H1 (cell line): ENCODE results near the gene EPHA1. TPM values are rescaled to one million over a fixed set of nuclear protein-coding genes. Genes with fewer than 3 reads are reported as not detected.

Experiments
- BCL11A ChIP-seq, 2 experiments: IDR thresholded peaks; one replicate each; pipeline ENCODE4 v1.6.1; 2011; ENCODE audit warnings: low read depth in 2 of 2, low read length in 2 of 2, mild to moderate bottlenecking in 2 of 2
- BRCA1 ChIP-seq: IDR thresholded peaks from 2 replicates; pipeline ENCODE4 v1.6.1; 2012; ENCODE audit warnings: low read depth, low read length, improper control_type of control experiment
- EGR1 ChIP-seq: IDR thresholded peaks from 2 replicates; pipeline ENCODE4 v1.6.1; 2011; ENCODE audit warnings: low read depth, low read length, borderline replicate concordance
- GABPA ChIP-seq: IDR thresholded peaks from 2 replicates; pipeline ENCODE4 v1.6.1; 2011; ENCODE audit warnings: mild to moderate bottlenecking, low read length, moderate library complexity, borderline replicate concordance; ENCODE audit not compliant: insufficient read depth
- GTF2F1 ChIP-seq: IDR thresholded peaks from 2 replicates; pipeline ENCODE4 v1.6.1; 2012; ENCODE audit warnings: low read depth, low read length, improper control_type of control experiment, borderline replicate concordance
- KDM1A ChIP-seq: fragments of 200-600, 300-600 bp; sonication (generic); IDR thresholded peaks from 2 replicates; pipeline ENCODE4 v1.7.1; 2016; ENCODE audit warnings: mild to moderate bottlenecking, low read length, borderline replicate concordance
- KDM4A ChIP-seq: IDR thresholded peaks from one replicate; pipeline ENCODE4 v1.7.1; 2012; ENCODE audit warnings: low read depth, mild to moderate bottlenecking, moderate library complexity, low read length, inconsistent platforms; ENCODE audit not compliant: severe bottlenecking
- SRF ChIP-seq: IDR thresholded peaks from 2 replicates; pipeline ENCODE4 v1.6.1; 2011; ENCODE audit warnings: mild to moderate bottlenecking, low read depth, low read length, moderate library complexity
- polyA plus RNA-seq, 7 experiments: library from polyadenylated mRNA; depleted of rRNA in 3 of 7; stranded (reverse) in 5 of 7; unstranded in 2 of 7; fragments of >200 nt in 5 of 7; fragments of 200-250 nt in 2 of 7; gene quantifications; 1 replicate in 5 of 7; 2 replicates in 1 of 7; 4 replicates in 1 of 7; pipeline versions ENCODE4 v1.2.1 to v1.2.3, GENCODE V29; 2011 to 2013; ENCODE audit warnings: missing spikeins in 2 of 7, mixed read lengths in 2 of 7
- total RNA-seq: library from RNA; stranded (reverse); fragmentation: NEBNext Ultra II Directional; extraction: Animal tissue kit (Norgen Biotek cat#: 25700); gene quantifications from 2 replicates; pipeline ENCODE4 v1.2.1, GENCODE V29; 2021
- TF ChIP-seq, protein P1 (sequence below): fragments of 300-600 bp; sonication (generic); IDR thresholded peaks from 2 replicates; pipeline ENCODE4 v1.7.1; 2012; ENCODE audit warnings: low read length, moderate library complexity, mild to moderate bottlenecking, inconsistent platforms; ENCODE audit not compliant: insufficient replicate concordance
- TF ChIP-seq, protein P2 (sequence below): IDR thresholded peaks from 2 replicates; pipeline ENCODE4 v1.6.1; 2012; ENCODE audit warnings: inconsistent platforms
- TF ChIP-seq, protein P3 (sequence below): IDR thresholded peaks from 2 replicates; pipeline ENCODE4 v1.6.1; 2012; ENCODE audit warnings: inconsistent platforms

EPHA1 gene
- total and polyA plus RNA-seq, 2 of the 8 experiments (the other 6 are each of a cell fraction or from before 2014, with no cell fraction given): 86.5 to 133 TPM

DNA sequence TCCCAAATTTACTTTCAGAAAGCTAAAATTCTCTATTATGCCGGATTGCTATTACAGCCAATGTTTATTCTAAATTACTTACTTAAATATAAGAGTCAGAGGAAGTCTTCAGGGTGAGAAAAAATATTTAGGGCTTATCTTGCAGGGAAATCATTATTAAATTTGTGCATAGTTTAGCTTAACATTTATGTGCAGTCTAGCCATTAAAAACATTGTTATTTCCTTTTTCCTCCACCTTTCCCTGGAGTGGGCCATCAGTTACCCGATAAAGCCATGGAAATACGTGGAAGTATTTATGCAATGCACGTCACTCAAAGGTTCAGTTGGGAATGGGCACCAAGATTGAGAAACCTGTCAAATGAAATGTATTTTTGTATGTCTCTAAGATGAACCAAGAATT is 25.1 kb upstream of the EPHA1 start (continued):
- TF ChIP-seq, protein P1, sequence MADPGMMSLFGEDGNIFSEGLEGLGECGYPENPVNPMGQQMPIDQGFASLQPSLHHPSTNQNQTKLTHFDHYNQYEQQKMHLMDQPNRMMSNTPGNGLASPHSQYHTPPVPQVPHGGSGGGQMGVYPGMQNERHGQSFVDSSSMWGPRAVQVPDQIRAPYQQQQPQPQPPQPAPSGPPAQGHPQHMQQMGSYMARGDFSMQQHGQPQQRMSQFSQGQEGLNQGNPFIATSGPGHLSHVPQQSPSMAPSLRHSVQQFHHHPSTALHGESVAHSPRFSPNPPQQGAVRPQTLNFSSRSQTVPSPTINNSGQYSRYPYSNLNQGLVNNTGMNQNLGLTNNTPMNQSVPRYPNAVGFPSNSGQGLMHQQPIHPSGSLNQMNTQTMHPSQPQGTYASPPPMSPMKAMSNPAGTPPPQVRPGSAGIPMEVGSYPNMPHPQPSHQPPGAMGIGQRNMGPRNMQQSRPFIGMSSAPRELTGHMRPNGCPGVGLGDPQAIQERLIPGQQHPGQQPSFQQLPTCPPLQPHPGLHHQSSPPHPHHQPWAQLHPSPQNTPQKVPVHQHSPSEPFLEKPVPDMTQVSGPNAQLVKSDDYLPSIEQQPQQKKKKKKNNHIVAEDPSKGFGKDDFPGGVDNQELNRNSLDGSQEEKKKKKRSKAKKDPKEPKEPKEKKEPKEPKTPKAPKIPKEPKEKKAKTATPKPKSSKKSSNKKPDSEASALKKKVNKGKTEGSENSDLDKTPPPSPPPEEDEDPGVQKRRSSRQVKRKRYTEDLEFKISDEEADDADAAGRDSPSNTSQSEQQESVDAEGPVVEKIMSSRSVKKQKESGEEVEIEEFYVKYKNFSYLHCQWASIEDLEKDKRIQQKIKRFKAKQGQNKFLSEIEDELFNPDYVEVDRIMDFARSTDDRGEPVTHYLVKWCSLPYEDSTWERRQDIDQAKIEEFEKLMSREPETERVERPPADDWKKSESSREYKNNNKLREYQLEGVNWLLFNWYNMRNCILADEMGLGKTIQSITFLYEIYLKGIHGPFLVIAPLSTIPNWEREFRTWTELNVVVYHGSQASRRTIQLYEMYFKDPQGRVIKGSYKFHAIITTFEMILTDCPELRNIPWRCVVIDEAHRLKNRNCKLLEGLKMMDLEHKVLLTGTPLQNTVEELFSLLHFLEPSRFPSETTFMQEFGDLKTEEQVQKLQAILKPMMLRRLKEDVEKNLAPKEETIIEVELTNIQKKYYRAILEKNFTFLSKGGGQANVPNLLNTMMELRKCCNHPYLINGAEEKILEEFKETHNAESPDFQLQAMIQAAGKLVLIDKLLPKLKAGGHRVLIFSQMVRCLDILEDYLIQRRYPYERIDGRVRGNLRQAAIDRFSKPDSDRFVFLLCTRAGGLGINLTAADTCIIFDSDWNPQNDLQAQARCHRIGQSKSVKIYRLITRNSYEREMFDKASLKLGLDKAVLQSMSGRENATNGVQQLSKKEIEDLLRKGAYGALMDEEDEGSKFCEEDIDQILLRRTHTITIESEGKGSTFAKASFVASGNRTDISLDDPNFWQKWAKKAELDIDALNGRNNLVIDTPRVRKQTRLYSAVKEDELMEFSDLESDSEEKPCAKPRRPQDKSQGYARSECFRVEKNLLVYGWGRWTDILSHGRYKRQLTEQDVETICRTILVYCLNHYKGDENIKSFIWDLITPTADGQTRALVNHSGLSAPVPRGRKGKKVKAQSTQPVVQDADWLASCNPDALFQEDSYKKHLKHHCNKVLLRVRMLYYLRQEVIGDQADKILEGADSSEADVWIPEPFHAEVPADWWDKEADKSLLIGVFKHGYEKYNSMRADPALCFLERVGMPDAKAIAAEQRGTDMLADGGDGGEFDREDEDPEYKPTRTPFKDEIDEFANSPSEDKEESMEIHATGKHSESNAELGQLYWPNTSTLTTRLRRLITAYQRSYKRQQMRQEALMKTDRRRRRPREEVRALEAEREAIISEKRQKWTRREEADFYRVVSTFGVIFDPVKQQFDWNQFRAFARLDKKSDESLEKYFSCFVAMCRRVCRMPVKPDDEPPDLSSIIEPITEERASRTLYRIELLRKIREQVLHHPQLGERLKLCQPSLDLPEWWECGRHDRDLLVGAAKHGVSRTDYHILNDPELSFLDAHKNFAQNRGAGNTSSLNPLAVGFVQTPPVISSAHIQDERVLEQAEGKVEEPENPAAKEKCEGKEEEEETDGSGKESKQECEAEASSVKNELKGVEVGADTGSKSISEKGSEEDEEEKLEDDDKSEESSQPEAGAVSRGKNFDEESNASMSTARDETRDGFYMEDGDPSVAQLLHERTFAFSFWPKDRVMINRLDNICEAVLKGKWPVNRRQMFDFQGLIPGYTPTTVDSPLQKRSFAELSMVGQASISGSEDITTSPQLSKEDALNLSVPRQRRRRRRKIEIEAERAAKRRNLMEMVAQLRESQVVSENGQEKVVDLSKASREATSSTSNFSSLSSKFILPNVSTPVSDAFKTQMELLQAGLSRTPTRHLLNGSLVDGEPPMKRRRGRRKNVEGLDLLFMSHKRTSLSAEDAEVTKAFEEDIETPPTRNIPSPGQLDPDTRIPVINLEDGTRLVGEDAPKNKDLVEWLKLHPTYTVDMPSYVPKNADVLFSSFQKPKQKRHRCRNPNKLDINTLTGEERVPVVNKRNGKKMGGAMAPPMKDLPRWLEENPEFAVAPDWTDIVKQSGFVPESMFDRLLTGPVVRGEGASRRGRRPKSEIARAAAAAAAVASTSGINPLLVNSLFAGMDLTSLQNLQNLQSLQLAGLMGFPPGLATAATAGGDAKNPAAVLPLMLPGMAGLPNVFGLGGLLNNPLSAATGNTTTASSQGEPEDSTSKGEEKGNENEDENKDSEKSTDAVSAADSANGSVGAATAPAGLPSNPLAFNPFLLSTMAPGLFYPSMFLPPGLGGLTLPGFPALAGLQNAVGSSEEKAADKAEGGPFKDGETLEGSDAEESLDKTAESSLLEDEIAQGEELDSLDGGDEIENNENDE: no peak
- TF ChIP-seq BRCA1 (no peak), KDM1A (no peak), GABPA (no peak), SRF (no peak), GTF2F1 (no peak), EGR1 (no peak), BCL11A (IDR thresholded peaks at IDR 0.05; ENCODE audit: low read depth in 2 of 2, low read length in 2 of 2) (no peak), KDM4A (no peak)
- TF ChIP-seq, protein P2, sequence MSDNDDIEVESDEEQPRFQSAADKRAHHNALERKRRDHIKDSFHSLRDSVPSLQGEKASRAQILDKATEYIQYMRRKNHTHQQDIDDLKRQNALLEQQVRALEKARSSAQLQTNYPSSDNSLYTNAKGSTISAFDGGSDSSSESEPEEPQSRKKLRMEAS: no peak
- TF ChIP-seq, protein P3, sequence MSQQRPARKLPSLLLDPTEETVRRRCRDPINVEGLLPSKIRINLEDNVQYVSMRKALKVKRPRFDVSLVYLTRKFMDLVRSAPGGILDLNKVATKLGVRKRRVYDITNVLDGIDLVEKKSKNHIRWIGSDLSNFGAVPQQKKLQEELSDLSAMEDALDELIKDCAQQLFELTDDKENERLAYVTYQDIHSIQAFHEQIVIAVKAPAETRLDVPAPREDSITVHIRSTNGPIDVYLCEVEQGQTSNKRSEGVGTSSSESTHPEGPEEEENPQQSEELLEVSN: no peak
